ENCODE results near the gene NDUFA11.

NDUFA11 gene

DNA sequence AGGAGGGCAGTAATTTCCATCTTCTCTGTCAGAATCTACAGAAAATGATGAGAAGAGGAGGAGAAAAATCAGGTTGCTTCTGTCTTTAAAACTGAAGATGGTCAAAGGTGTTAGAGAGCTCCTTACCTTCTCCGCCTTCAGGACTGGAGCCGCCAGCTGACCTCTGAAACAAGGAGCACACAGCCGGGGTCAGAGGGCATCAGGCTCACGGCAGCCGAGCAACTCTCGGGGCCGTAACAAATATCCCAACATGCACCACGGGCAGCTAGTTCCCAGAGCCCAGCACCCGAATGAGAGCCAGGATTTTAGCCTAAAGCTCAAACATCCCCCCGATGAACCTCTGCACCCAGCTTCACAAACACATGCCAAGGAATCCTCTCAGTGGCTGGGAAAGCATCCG lies 38.1 kb upstream of the NDUFA11 start:
- no peak for FAIRE-seq
- DNase-seq (ENCODE audit: insufficient read length) = no peak
- TF ChIP-seq TAF1 (IDR thresholded peaks at IDR 0.05; ENCODE audit: borderline replicate concordance, low read depth, low read length) = no peak
- TF ChIP-seq POLR2A (IDR thresholded peaks at IDR 0.05; ENCODE audit: low read depth, low read length) = no peak
- no peak for TF ChIP-seq POLR2AphosphoS5 (IDR thresholded peaks at IDR 0.05; ENCODE audit: low read depth, low read length)

DNA sequence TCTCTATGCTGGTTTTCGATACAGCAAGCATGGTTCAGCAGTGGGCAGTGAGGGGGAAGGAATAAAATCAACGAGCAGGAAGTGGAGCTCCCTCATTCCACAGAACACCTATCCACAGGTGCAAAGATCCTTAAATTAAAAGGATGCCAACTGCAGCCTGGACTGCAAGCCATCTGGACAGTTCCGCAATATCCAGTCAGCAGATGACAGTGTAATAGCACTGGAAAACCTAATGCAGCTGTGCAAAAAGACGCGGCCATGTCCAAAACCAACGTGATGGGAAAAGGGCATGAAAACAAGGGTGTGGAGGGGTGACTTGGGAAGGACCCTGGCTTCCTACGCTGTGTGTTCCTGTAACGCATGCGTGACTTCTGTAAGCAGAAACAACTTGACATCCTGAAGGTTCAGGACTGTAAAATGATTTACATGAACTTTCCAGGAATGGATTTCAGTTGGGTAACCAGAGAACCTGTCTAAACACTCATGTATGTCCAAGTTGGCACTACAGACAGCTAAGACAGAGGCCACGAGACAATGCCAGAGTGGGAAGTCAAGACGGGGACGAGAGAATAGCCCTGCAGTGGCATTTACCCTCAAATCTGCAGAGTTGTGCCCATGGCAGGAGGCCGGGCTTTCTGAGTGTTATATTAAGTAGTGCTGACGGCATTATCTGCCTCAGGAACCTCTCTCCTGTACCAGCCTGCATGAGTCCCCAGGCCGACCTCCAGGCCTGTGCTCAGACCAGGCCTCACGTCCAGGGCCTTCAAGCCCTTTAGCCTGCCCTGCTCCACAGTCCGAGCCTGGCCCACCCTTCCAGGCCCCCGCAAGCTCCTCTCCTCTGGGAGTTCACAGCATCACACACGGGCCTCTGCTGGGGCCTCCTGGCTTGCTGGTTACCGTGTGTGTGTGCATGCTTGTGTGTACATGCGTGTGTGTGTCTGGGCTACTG lies 36.9 kb upstream of the NDUFA11 start:
- TF ChIP-seq POLR2AphosphoS5 (IDR thresholded peaks at IDR 0.05; ENCODE audit: low read depth, low read length) = no peak
- no peak for TF ChIP-seq POLR2A (IDR thresholded peaks at IDR 0.05; ENCODE audit: low read depth, low read length)
- TF ChIP-seq TAF1 (IDR thresholded peaks at IDR 0.05; ENCODE audit: borderline replicate concordance, low read depth, low read length) = no peak
- FAIRE-seq (no peak), DNase-seq (ENCODE audit: insufficient read length) (no peak)

DNA sequence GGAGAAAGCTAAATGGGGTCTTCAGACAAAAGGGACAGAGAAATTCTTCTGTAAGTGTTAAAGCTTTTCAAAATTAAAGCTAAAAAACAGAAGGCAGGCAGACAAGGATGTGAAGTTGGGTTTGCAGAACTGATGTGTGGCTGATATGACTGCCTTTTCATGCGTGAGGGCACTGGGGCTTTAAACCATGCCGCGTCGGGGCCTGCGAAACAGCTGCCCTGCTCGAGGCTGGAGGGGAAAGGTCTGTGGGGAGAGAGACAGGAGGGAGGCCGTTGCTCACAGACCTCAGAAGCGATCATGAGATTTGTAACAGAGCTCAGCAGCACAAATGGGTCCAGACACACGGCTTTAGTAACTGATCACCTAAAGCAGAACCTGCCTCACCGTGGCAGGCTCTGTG lies 34.0 kb upstream of the NDUFA11 start:
- FAIRE-seq = no peak

DNA sequence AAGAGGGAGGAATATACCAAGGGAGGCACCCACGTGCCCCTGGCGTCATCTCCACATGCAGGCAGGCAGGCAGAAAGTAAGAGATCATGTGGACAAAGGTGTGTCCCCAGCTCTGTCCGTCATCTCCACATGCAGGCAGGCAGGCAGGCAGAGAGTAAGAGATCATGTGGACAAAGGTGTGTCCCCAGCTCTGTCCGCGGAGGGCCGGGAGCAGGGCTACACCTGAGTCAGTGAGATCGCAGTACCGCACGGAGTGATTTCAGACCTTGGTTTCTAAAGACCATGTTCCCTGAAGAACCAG lies 32.7 kb upstream of the NDUFA11 start:
- TF ChIP-seq POLR2AphosphoS5 (IDR thresholded peaks at IDR 0.05; ENCODE audit: low read depth, low read length) (no peak), POLR2A (IDR thresholded peaks at IDR 0.05; ENCODE audit: low read depth, low read length) (no peak), TAF1 (IDR thresholded peaks at IDR 0.05; ENCODE audit: borderline replicate concordance, low read depth, low read length) (no peak)
- DNase-seq (ENCODE audit: insufficient read length) (no peak), FAIRE-seq (no peak)

More for the DNA sequence above, 34.0 kb upstream of the NDUFA11 start:
- no peak for TF ChIP-seq POLR2A (IDR thresholded peaks at IDR 0.05; ENCODE audit: low read depth, low read length)
- no peak for TF ChIP-seq TAF1 (IDR thresholded peaks at IDR 0.05; ENCODE audit: borderline replicate concordance, low read depth, low read length)
- no peak for TF ChIP-seq POLR2AphosphoS5 (IDR thresholded peaks at IDR 0.05; ENCODE audit: low read depth, low read length)
- DNase-seq (ENCODE audit: insufficient read length) = no peak

DNA sequence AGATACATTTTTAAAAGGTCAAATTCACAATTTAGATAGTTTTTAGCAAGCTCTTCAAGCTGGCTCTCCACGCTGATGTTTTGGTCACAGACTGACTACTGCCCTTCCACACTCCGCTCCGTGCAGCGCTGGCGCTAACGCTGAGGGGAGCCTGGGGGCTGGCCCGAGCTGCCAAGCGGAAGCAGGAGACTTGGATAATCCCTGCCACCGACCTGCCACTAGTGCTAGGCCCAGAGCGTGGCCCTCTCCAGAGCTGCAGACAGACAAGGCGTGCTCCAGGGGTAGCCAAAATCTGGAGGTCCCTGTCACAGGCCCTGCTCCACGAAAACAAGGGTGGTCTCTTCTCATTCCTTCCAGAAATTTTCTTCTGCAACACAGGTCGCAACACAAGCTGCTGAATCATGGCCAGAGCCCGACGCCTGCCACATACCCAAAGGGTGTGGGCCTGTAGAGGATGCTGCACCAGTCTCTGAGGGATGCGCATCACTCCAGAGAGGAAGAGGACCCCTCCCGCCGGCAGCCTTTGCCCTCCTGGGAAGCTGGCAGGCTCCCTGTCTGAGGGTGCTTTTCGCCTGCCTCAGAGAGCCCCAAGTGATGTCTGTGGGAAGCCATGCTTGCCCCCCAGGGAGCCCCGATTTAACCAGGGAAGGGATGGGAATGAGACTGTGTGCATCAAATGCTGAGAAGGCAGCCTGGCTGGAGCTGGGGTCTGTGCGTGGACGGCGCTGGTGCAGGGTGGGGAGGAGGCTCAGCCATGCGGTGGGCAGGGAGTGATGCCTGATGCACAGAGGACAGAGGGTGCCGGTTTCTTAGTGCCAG lies 32.1 kb upstream of the NDUFA11 start:
- FAIRE-seq = no peak
- TF ChIP-seq TAF1 (IDR thresholded peaks at IDR 0.05; ENCODE audit: borderline replicate concordance, low read depth, low read length) (no peak), POLR2AphosphoS5 (IDR thresholded peaks at IDR 0.05; ENCODE audit: low read depth, low read length) (no peak), POLR2A (IDR thresholded peaks at IDR 0.05; ENCODE audit: low read depth, low read length) (no peak)
- DNase-seq (ENCODE audit: insufficient read length) = no peak

DNA sequence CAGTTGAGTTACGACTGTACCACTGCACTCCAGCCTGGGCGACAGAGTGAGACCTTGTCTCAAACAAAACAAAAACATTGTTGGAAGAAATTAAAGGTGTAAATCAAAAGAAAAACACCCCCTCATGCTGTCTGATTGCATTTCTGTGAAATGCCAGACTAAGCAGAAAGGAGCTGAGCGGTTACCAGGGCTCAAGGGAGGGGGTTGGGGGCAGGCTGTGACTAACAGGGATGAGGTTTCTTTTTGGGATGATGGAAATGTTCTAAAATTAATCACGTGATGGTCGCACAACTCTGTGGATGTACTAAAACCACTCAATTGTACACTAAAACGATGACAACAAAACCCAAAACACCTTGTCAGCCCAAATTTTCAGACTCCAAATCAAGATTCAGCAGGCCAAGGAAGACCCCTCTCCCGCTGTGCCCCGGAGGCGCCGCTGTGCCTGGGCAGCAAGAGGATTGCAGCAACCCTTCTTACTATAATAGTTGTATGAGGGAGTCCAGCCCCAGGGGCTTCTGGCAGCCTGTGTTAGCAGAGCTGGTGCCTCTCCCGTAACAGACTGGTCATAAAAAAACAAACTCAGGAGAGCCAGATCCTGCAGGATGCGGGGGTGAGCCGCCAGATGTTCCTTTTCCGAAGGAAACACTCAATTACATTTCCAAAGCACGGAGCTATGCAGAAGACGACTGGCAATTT lies 31.3 kb upstream of the NDUFA11 start:
- FAIRE-seq (no peak), DNase-seq (ENCODE audit: insufficient read length) (no peak)
- no peak for TF ChIP-seq TAF1 (IDR thresholded peaks at IDR 0.05; ENCODE audit: borderline replicate concordance, low read depth, low read length)
- no peak for TF ChIP-seq POLR2AphosphoS5 (IDR thresholded peaks at IDR 0.05; ENCODE audit: low read depth, low read length)
- TF ChIP-seq POLR2A (IDR thresholded peaks at IDR 0.05; ENCODE audit: low read depth, low read length) = no peak

DNA sequence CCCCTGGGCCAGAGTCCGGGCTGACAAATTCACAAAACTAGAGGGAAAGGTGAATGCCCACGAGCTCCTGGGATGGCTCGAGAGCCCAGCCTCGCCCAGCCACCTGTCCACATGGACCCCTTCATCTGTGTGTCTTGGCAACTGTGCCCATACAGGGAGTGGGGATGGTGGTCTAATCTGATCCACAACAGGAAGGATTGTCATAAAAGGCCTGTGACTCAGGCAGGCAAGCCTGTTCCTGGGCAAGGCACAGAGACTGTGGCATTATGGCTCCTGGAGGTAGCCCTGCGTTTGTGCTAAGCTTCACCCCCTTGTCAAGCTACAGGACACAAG lies 30.4 kb upstream of the NDUFA11 start:
- no peak for TF ChIP-seq POLR2A (IDR thresholded peaks at IDR 0.05; ENCODE audit: low read depth, low read length)
- TF ChIP-seq TAF1 (IDR thresholded peaks at IDR 0.05; ENCODE audit: borderline replicate concordance, low read depth, low read length) = no peak
- TF ChIP-seq POLR2AphosphoS5 (IDR thresholded peaks at IDR 0.05; ENCODE audit: low read depth, low read length) = no peak
- DNase-seq (ENCODE audit: insufficient read length) (no peak), FAIRE-seq (no peak)

DNA sequence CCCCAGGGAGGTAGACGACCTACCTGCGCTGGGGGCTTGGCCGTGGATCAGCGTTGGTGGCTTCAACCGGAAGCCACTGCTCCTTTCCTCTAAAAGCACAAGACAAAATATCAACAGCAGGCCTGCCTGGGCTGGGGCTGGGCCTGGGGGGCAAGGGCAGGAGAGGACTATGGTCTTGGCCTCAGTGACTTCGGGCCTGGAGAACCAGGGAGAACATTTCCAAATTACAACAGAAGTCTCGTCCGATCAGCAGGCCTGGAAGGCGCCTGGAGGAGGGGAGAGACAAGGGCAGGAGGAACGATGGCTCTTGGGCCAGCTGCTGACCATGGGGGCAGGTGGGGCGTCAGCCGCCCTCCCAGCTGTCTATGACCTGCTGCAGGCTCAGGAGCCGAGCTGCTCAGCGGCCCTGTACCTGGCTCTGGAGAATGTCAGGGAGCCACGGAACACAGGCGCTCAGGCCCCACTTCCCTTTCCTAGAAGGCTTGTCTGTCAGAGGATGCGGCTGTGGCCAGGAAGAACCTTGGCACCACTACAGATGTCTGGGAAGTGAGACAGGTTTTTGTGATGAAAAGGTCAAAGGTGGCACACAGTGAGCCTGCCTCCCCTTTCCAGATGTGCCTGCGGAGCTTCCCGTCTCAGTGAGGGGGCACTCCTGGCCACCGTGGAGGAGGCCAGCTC lies 29.9 kb upstream of the NDUFA11 start:
- no peak for TF ChIP-seq TAF1 (IDR thresholded peaks at IDR 0.05; ENCODE audit: borderline replicate concordance, low read depth, low read length)
- no peak for TF ChIP-seq POLR2AphosphoS5 (IDR thresholded peaks at IDR 0.05; ENCODE audit: low read depth, low read length)
- no peak for TF ChIP-seq POLR2A (IDR thresholded peaks at IDR 0.05; ENCODE audit: low read depth, low read length)
- DNase-seq (ENCODE audit: insufficient read length) (no peak), FAIRE-seq (no peak)

DNA sequence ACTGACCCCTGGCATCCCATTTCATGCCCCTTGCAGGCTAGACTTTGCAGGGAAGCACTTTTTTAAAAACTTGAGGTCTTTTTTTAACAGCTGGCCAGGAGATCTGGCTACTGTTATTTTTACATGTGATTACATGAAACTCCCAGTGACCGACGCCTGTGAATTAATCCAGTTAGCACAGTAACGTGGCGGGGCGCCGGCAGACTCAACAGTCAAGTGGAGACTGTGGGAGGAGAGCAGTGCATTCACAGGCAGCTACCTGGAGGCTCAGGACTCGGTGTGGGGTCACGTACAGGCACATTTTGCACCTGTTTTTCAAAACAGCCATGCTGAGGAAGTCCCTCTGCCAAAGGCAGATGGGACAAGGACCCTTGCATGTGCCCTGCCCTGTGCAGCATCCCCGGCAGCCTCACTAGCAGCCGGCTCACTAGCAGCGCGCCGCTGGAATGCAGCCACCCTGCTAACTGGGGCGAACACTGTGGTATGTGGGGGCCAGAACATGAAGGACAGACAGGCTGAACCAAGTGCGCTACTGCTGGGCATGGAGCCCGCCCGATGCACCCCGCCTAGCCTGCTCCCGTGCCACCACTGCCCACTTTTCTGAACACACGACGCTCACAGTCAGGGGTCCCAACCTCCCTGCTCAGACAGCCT lies 29.1 kb upstream of the NDUFA11 start:
- no peak for FAIRE-seq
- DNase-seq (ENCODE audit: insufficient read length) = no peak
- TF ChIP-seq POLR2AphosphoS5 (IDR thresholded peaks at IDR 0.05; ENCODE audit: low read depth, low read length) (no peak), POLR2A (IDR thresholded peaks at IDR 0.05; ENCODE audit: low read depth, low read length) (no peak)

DNA sequence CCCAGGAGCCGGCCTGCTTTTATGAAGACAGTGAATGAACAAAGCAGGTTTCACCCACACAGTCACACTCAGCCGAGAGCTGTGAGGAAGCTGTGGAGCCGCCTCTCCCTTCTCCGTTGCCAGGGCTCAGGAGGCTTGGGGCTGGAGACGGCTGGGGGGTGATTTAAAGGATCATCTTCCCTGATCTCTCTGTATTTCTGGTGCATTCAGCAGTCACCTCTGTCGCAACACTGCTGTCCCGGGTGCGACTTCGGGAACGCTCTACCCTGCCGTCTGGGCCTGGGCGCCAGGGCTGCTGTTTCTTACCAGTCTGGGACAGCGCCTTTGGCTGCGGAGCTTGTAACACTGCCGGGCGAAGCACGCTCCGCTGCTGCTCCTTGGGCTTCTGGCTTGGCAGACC lies 28.6 kb upstream of the NDUFA11 start:
- FAIRE-seq = no peak
- DNase-seq (ENCODE audit: insufficient read length) = no peak
- TF ChIP-seq TAF1 (IDR thresholded peaks at IDR 0.05; ENCODE audit: borderline replicate concordance, low read depth, low read length) (no peak), POLR2AphosphoS5 (IDR thresholded peaks at IDR 0.05; ENCODE audit: low read depth, low read length) (no peak), POLR2A (IDR thresholded peaks at IDR 0.05; ENCODE audit: low read depth, low read length) (no peak)

Data from GM12892 (cell line).